CD4-positive, alpha-beta T cell treated with Interleukin-12 subunit alpha and Interleukin-12 subunit beta, for 1 hour (primary cell): ENCODE measurements around the gene TMEM54.

ENCODE experiments used
- DNase-seq: peaks from one replicate; pipeline ENCODE4 v3.0.0-alpha.2; 2020

Gene TMEM54

GRCh38 chr1:32877211-32878110, 23.7 kb downstream of the TMEM54 start:
- DNase-seq = no peak

DNA sequence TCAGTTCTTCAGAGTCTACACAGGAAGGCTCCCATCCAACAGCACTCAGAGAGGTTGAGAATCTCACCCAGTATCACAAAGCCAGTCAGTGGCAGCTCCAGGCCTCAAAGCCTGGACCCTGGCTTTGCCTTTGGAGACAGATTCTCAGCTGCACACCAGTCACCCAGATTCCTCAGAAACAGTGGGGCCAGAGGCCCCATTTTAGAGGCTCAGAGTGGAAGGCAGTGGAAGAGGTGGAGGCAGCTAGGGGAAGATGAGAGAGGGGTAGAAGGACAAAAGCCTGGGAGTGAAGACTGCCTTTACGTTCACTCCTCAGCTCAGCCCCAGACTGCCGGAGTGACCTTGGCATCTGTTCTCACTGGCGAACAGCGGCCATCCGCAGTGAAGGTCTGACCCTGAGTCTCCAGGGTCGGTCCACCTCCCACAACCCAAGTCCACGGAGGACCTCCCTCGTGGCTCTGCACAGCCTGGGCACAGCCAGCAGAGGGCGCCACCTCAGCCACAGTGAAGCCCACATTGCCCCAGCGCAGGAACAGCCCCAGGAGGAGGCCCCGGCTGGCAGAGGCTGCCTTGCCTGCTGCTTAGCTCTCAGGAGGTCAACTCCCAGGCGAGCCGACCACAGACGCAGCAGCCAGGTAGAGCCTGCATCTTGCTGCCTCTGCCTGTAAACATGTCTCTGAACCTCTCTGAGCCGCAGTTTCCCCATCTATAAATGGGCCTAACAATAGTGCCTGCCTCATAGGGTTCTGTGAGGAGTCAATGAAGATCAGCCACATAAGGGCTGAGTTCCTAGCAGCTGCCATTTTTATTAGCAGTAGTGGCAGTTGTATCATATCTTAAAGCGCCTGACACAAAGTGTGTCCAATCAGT, 24.6 kb downstream of the TMEM54 start:
- DNase-seq = peak; percentile 63

- no peak for DNase-seq
These were observed 26.1 kb downstream of the TMEM54 start for GRCh38 chr1:32874860-32875752.

DNA sequence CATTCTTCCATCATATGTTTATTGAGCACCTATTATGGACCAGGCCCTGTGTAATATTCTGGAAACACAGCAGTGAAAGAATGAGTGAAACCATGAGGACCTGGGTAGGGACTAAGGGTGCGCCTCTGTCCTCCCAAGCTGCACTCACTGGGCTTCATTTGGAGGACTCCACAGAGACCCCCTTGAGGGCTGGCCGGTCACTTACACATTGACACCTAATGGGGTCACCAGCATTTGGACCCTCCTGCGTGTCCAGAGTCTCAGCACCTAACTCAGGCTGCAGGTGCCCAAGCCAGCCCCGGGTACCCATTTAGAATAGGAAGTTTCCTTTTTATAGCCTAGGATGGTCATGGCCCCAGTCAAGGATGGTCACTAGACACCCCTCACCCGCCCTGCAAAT, 27.7 kb downstream of the TMEM54 start:
- no peak for DNase-seq

GRCh38 chr1:32872192-32872460, 29.1 kb downstream of the TMEM54 start:
- no peak for DNase-seq

- no peak for DNase-seq
These were observed 29.6 kb downstream of the TMEM54 start for GRCh38 chr1:32871364-32872191.

DNA sequence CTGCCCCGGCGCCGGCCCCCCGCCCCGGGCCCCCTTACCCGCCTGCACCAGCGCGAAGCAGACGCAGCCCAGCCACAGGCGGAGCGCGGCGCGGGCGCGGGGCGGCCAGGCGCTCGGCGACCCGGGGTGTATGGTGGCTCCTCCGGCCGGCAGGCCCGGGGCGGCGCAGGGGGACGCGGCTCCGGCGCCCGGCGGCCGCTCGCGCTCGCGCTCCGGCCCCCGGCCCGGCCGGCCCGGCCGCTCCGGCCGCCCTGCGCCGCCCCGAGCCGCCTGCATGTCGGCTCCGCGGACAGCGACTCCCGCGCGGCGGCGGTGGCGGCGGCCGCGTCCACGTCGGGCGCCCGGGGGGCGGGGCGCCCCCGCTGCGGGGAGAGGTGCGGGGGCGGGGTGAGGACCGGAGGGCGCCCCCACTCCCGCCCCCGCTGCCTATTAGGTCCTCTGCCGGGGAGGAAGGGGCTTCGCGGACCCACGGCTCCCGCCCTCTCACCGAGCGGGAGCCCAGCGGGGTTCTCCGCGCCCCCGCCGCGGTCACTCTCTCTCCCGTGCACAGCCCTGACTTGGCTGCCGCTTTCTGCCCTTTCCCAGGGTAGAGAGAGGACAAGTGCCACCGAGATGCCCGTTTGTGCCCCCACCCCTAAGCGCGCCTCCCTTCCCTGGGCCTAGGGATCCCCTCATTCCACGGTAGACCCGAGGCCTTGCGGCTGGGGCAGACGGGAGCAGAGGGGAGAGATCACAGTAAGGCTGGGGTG, 30.4 kb downstream of the TMEM54 start, which contains the start of gene FNDC5:
FNDC5 (minus strand) TSS at position 298 of the 749 bp plus-strand sequence.
- DNase-seq = no peak

DNA sequence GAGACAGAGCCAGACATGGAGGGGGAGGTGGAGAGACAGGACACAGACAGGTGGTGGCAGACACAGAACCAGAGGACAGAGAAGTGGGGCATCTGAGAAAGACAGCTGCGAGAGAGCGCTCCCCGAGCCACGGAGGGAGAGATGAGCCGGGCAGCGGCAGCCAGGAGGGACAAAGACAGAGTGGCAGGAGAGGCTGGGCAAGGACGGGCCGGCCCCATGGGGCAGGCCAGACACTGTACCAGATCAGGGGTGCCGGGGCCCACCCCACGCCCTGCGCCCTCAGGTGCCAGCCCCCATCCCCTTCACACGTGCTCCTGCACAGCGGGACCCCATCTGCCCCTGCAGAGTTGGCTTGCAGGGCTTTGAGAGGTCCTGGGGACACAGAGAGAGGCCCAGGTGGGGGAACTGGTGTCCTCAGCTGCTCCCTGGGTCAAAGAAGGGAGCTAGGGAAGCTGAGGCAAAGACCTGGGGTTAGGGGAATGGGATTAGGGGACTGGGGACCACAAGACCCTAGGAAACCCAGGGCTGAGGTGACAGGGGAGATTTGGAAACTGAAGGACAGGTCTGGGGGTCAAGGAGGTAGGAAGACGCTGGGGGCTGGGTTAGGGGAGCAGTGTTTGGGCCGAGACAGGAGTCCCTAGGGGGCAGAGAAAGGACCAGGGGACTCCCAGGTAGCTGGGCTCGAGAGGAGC, 31.1 kb downstream of the TMEM54 start:
- DNase-seq = no peak

DNA sequence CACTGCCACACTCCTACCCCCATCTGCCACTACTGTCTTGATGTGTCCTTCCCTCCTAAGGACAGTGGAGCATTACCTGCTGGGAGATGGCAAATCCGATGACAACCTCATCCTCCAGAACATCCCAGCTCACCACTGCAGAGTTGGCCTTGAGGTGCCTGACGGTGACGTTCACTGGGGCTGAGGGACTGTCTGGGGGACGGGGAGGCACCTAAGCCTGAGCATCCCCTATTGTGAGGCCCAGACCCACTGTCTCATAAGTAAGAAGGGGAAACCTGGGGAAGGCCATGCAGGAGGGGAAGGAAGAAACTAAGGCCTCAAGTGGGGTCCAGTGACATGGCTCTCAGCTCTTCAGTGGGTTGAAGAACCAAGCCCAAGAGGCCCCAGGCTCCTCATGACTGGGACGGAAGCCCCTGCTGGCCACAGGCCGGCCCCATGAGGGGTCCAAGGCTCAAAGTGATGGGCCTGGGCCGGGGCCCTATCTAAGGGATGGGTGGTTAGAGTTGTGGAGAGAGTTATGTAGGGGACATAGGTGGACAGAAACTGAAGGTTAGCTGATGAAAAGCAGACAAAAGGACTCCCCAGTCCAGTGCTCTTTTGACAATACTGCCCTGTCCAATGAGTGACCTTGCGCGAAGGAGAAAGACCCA, 32.3 kb downstream of the TMEM54 start:
- no peak for DNase-seq

DNA sequence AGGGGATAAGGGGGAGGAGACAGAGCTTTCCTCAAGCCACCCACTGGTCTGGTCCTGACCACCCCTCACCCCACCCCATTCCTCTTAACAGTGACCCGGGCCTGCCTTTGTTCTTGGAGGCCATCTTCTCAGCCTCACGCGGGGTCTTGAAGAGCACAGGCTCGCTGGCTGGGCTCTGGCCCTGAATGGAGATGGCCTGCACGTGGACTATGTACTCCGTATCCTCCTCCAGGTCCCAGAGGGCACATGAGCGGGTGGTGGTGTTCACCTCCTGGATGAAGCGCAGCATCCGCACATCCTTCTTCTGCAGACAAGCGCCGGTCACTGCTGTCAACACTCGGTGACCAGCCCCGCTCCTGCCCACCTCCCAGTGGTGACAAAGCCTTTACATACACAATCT, 33.1 kb downstream of the TMEM54 start:
- DNase-seq = no peak

DNA sequence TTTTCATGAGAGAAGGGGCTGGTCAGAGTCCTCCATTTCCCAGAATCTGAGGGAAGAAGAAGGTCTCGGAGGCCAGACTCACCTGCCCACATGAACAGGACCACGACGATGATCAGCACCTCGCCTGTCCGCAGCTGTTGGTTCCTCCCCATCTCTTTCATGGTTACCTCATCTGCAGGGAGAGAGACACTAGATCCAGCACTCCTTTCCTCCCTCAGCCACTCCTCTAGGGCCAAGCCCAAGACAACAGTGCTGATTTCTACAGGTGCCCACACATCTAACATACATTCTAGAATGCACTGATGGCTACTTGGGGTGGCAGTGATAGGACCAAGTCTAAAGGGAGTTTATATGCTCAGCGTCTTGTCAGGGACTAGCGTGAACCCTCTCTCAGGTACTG, 33.5 kb downstream of the TMEM54 start:
- no peak for DNase-seq

DNA sequence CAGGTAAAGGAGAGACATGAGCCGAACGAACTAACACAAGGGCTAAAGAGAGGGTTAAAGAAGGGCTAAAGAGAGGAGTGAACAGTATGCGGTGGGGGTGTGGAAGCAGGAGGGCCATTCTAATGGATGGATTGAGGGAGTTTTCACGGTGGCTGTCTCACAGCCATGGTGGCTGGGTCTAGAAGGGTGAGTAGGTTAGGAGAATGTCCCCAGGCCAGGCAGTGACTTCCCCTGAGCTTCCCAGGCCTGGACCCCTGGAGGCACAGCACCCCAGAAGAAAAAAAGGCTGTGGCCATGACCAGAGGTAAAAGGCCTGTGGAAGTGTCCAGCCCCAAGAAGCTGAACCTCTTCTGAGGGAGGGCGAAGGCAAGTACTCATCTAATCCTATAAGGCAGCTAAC, 34.0 kb downstream of the TMEM54 start:
- no peak for DNase-seq

DNA sequence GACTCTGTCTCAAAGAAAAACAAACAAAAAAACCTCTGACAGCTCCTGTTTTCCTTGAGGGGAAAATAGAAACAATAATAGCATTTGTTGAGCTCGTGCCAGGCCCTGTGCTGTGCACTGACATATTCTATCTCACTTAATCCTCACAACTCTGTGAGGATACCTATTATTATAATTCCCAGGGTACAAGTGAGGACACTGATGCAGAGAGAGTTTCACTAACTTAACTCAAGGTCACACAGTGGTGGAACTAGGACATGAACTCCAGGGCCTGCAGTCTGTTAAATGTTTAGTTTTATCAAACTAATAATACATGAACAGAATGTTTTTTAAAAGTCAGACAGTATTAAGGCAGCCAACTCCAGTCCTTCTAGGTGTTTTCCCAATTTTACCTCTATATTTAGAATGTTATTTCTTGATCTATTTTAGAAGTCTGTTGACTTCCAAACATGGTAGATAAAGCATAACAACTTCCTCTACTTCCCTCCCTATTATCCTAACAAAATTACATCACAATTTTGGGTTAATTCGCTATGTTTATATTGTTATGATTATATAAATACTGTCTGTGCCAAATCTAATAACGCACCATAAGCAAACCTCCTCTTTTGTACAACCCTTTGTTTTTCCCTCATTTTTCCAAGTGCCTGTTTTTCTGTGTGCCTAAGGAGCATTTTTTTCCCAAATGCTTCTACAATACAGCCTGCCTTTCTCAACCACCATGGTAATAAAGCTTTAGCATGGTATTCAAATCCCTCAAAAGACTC, 35.4 kb downstream of the TMEM54 start:
- no peak for DNase-seq

- no peak for DNase-seq
These were observed 36.7 kb downstream of the TMEM54 start for GRCh38 chr1:32864375-32865019.

DNA sequence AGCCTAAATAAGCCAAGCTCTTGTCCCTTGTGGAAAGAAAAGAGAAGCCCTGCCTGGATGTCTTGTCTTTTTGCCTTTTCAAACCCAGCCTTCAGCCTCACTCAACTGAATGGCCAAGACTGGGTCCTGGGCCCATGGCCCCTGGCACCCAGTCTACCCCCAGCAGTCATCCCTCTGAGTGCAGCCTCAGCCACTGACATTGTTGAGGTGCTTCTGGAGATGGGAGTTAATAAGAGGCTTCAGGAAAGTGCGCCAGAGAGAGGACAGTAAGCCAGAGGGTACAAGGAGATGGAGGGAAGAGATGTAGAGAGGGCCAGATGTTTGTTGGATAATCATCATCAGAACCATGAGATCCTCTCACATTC, 37.3 kb downstream of the TMEM54 start:
- DNase-seq = no peak

- DNase-seq = no peak
These were observed 37.8 kb downstream of the TMEM54 start for GRCh38 chr1:32863218-32863880.

DNA sequence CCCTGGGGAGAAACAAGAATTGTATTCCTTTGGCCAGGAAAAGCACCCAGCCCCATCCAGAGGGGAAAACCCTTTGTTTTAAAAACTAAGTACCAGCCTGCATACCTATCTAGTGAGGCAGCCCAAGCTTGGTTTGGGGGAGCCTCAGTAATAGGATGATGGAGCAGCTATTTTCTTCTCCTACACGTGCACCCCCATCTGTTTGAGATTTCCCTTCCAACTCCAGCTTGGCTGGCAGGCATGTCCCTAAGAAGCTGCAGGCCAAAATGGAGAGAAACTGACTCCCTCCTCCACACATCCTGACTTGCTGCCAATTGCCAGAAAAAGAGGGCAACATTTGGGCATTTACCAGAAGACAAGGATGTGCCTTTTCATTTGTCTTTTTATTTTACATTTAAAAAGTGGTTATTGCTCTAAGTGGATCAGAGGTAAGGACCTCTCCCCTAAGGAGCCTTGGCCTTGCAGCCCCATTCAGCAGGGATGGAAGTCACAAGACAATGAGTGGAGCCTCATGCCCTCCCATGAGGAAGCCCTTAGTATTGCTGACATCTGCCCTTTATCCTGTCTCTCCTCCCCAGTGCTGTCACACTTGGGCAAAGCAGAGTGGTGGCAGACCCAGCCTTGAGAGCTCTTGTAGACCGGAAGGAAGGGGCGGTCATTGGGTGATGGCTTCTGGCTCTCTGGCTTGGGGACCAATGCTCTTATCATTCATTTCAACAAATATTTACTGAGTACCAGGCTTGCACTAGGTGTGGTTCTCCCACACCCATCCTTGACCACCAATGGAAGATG, 39.1 kb downstream of the TMEM54 start:
- no peak for DNase-seq

DNA sequence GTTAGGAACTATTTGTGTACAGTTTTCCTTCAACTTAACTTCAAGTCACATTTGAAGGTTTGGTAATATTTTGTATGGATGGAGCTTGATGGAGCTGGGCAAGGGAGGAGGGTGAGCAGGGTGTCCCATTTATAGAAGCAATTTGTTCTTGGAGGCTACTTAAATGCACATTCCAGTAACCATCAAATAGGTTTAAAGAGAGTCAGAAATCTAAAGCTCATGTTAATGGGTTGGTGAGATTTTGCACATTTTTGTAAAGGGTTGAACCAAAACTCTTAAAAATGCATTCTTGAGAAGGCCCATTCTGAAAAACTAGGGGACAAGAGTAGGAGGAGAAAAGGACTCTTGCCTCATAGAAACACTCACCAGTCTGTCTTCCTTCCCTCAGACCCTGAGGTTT, 40.6 kb downstream of the TMEM54 start:
- no peak for DNase-seq
